Epithelial cell of esophagus (primary cell): ENCODE results near the gene SPOCK1.

Experiments
- DNase-seq: peaks from one replicate; pipeline ENCODE4 v3.0.0; 2010; ENCODE audit warnings: low read depth
- H3K4me3 ChIP-seq: 2 replicates; pipeline ENCODE4 v1.5.1; 2011; ENCODE audit warnings: mild to moderate bottlenecking, low read length, control low read depth
- CTCF ChIP-seq: IDR thresholded peaks from 2 replicates; pipeline ENCODE4 v1.5.1; 2011; ENCODE audit warnings: low read depth, mild to moderate bottlenecking, low read length, control low read depth, inconsistent platforms; ENCODE audit not compliant: insufficient read depth; ENCODE audit errors: missing control alignments

Gene SPOCK1

GRCh38 chr5:136927571-136927970 is 571.6 kb downstream of the SPOCK1 start:
- TF ChIP-seq CTCF = no peak
- no peak for DNase-seq

GRCh38 chr5:136926073-136926472 is 573.1 kb downstream of the SPOCK1 start:
- no peak for TF ChIP-seq CTCF
- H3K4me3 ChIP-seq = no peak overlapping the region
- DNase-seq = no peak

More at GRCh38 chr5:136927571-136927970, 571.6 kb downstream of the SPOCK1 start:
- no peak overlapping the region for H3K4me3 ChIP-seq
